Activated CD4-positive, alpha-beta memory T cell treated with anti-CD3 and anti-CD28 coated beads for 36 hours (primary cell): ENCODE measurements around the gene JAZF1. TPM values are rescaled to one million over a fixed set of nuclear protein-coding genes. Genes with fewer than 3 reads are reported as not detected.
A peak's percentile ranks its signal among the peaks of the same experiment; 100 is the strongest.
"Not testable (repeated sequence)": the region's sequence is repeated elsewhere in the genome, so short reads cannot be mapped to it uniquely, and the experiment has no call there.

ENCODE experiments used
- CTCF ChIA-PET: fragments of 350-600 bp; sonication (Branson Sonifier 250); formaldehyde crosslinking; loops from one replicate; lab custom pipeline; 2021; ENCODE audit warnings: antibody characterized with exemption, inconsistent platforms; lab: Charles Lee
- POLR2A ChIA-PET: fragments of 350-600 bp; sonication (Branson Sonifier 250); formaldehyde crosslinking; loops from one replicate; lab custom pipeline; 2021; ENCODE audit warnings: antibody characterized with exemption; lab: Charles Lee
- DNase-seq: peaks from one replicate; pipeline ENCODE4 v3.0.0-alpha.2; 2020
- H3K27ac Mint-ChIP-seq: one replicate; pipeline ENCODE4 v1.8.0; 2021; ENCODE audit warnings: mixed read lengths
- H3K27me3 Mint-ChIP-seq: one replicate; pipeline ENCODE4 v1.8.0; 2021; ENCODE audit warnings: mixed read lengths
- H3K36me3 Mint-ChIP-seq: one replicate; pipeline ENCODE4 v1.8.0; 2021; ENCODE audit warnings: mixed read lengths
- H3K4me1 Mint-ChIP-seq: one replicate; pipeline ENCODE4 v1.8.0; 2021; ENCODE audit warnings: low read depth, mixed read lengths
- H3K4me3 Mint-ChIP-seq: one replicate; pipeline ENCODE4 v1.8.0; 2021; ENCODE audit warnings: mild to moderate bottlenecking, mixed read lengths
- H3K9me3 Mint-ChIP-seq: one replicate; pipeline ENCODE4 v1.8.0; 2021; ENCODE audit warnings: mixed read lengths
- intact Hi-C: fragments of 100-400 bp; cut with micrococcal nuclease; formaldehyde crosslinking; loops from one replicate; pipeline ENCODE4 v1.15.1; 2023
- total RNA-seq, 2 experiments: library from RNA; stranded (reverse); gene quantifications; one replicate each; pipeline ENCODE4 v1.2.3, GENCODE V29; 2021

The JAZF1 gene
- total RNA-seq, 2 experiments from 2014 or later: 3.8 to 4.3 TPM

- no peak overlapping the region for H3K27ac Mint-ChIP-seq
- no peaks in the 10 kb centered on the region for H3K9me3 Mint-ChIP-seq
- ChIA-PET POLR2A (no interaction called here), CTCF (interaction anchor here (0.7 kb wide), 1 partner anchor 16 kb away, joined by 6 read pairs; no protein-coding TSS in a partner anchor)
- no peaks in the 10 kb centered on the region for H3K27me3 Mint-ChIP-seq
- peaks cover 8% of the 10 kb centered on the region for H3K36me3 Mint-ChIP-seq
- H3K4me3 Mint-ChIP-seq: no peak overlapping the region
- no peaks in the 10 kb centered on the region for H3K4me1 Mint-ChIP-seq
- DNase-seq: no peak
- intact Hi-C loops: no loop called here
These were observed 319.8 kb downstream of the JAZF1 start for GRCh38 chr7:27860800-27861199.

- H3K4me1 Mint-ChIP-seq, POLR2A ChIA-PET, H3K4me3 Mint-ChIP-seq, CTCF ChIA-PET, H3K27ac Mint-ChIP-seq, intact Hi-C loops, H3K9me3 Mint-ChIP-seq, H3K27me3 Mint-ChIP-seq, DNase-seq: not testable (repeated sequence)
- H3K36me3 Mint-ChIP-seq: peaks cover 17% of the 10 kb centered on the region
These were observed 323.7 kb downstream of the JAZF1 start for GRCh38 chr7:27856703-27857485.

GRCh38 chr7:27850531-27850930 is 330.1 kb downstream of the JAZF1 start:
- intact Hi-C loops: no loop called here
- Mint-ChIP-seq H3K27ac (no peak overlapping the region), H3K36me3 (peaks cover 6% of the 10 kb centered on the region), H3K4me3 (no peak overlapping the region), H3K27me3 (no peaks in the 10 kb centered on the region), H3K4me1 (no peaks in the 10 kb centered on the region), H3K9me3 (peaks cover 6% of the 10 kb centered on the region)
- no peak for DNase-seq
- POLR2A ChIA-PET: no interaction called here
- CTCF ChIA-PET: no interaction called here

DNA sequence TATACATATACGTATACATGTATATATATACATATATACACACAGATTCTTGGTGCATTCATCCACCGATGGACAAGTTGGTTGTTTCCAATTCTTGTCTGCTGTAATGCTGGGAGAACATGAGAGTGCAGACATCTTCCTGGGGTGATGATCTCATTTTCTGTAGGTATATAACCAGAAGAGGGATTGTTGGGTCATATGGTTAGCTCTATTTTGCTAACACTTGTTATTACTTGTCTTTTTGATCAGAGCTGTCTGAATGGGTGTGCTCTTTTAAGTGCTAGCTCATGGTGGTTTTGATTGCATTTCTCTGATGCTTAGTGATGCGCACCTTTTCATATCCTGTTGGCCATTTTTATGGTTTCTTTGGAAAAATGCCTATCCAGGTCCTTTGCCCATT is 334.2 kb downstream of the JAZF1 start:
- ChIA-PET CTCF (no interaction called here), POLR2A (interaction anchor here (0.7 kb wide), 1 partner anchor 92 kb away, joined by 3 read pairs; no protein-coding TSS in a partner anchor)

DNA sequence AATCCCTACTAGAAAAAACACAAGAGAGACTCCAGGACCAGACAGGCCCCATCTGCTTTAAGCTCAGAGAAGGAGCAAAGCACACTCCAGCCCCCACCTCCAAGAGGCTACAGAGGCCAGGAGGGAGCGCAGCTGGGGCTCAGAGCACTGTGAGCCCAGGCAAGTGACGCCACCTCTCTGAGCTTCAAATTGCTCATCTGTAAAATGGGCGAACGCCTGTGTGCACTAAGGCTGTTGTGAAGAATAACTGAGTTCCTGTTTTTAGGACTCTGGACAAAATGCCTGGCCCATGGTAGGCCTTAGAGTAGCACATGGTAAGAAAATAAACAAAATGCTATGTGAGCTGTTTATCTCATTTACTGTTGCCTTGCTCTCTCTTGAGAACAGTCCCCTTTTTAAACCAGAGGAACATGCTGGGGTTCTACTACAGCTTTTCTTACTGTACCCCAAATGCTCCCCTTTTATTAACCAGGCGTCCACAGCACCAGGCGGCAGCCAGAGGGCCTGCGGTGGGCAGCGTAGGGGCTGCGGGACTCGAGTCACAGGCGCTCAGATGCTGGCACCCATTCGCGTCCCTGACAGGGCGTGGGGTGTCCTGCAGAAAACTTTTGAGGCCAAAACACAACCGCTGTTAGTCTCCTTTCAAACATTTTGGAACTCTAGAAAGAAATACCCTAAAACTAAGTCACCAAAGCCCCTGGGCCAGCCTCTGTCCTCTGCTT is 336.9 kb downstream of the JAZF1 start:
- POLR2A ChIA-PET: no interaction called here
- intact Hi-C loops: no loop called here
- peaks cover 15% of the 10 kb centered on the region for H3K4me1 Mint-ChIP-seq
- no peak overlapping the region for H3K27ac Mint-ChIP-seq
- CTCF ChIA-PET: no interaction called here
- H3K27me3 Mint-ChIP-seq: no peaks in the 10 kb centered on the region
- peaks cover under 1% of the 10 kb centered on the region for H3K36me3 Mint-ChIP-seq
- H3K9me3 Mint-ChIP-seq: no peaks in the 10 kb centered on the region
- no peak overlapping the region for H3K4me3 Mint-ChIP-seq
- no peak for DNase-seq

More for the DNA sequence above, 334.2 kb downstream of the JAZF1 start:
- Mint-ChIP-seq H3K9me3 (no peaks in the 10 kb centered on the region), H3K4me3 (no peak overlapping the region), H3K36me3 (no peaks in the 10 kb centered on the region), H3K4me1 (no peaks in the 10 kb centered on the region), H3K27ac (no peak overlapping the region), H3K27me3 (no peaks in the 10 kb centered on the region)
- DNase-seq: no peak
- intact Hi-C loops: no loop called here

DNA sequence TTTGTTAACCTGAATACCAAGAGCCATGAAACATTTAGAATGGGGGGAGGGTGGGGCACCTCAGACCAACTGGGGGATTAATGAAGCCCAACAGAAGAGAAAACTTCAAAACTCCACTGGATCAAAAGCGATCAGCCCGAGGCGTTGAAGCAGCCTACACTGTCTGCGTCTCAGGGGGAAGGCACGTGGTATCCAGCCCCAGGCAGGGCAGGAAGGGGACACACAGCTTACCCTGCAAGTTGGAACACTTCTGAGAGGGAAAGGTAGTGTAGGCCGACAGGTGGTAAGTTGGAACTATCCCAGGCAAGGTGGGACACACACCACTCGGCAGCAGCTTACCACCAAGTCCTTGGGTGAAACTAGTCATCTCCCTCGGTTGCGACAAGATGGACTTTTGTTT is 337.7 kb downstream of the JAZF1 start:
- H3K9me3 Mint-ChIP-seq: no peaks in the 10 kb centered on the region
- intact Hi-C loops: no loop called here
- H3K27ac Mint-ChIP-seq: no peak overlapping the region
- H3K36me3 Mint-ChIP-seq: peaks cover 2% of the 10 kb centered on the region
- H3K4me3 Mint-ChIP-seq: no peak overlapping the region
- peaks cover 16% of the 10 kb centered on the region for H3K4me1 Mint-ChIP-seq
- DNase-seq: no peak
- ChIA-PET CTCF (no interaction called here), POLR2A (no interaction called here)
- H3K27me3 Mint-ChIP-seq: no peaks in the 10 kb centered on the region

- peaks cover 2% of the 10 kb centered on the region for H3K36me3 Mint-ChIP-seq
- H3K4me3 Mint-ChIP-seq: no peak overlapping the region
- no peak overlapping the region for H3K27ac Mint-ChIP-seq
- intact Hi-C loops: no loop called here
- no peak for DNase-seq
- no peaks in the 10 kb centered on the region for H3K27me3 Mint-ChIP-seq
- H3K9me3 Mint-ChIP-seq: no peaks in the 10 kb centered on the region
- CTCF ChIA-PET: interaction anchor here (1.2 to 1.8 kb wide), 2 partner anchors 254 to 646 kb away, joined by 3 to 5 read pairs; no protein-coding TSS in a partner anchor
- H3K4me1 Mint-ChIP-seq: peaks cover 16% of the 10 kb centered on the region
- POLR2A ChIA-PET: no interaction called here
These were observed 338.4 kb downstream of the JAZF1 start for GRCh38 chr7:27842094-27842692.

DNA sequence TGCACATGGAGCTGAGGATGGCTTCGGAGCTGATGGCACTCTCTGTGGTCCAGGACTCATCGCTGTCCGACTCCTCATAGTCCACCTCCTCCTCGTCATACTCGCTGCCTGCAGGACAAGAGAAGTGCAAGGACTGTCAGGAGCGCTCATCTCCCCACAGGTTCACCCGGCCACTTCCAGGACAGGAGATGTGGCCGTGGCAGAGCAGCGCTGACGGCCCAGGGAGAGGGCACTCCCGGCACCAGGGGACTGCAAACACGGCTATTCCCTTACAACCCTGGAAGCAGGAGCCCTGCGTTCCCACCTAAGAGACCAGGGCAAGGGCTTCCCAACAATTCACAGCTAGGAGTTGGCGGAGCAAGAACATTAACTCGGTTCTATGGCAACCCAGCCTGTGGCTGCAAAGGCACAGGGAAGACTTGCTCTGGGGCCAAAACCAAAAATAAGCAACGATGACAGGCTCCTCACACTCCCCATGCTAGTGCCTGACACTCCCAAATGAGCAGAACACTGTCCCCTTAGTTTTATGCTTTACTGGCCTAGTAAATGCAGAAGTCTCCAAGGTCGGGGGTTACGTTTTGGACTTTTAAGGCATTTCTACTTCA is 339.7 kb downstream of the JAZF1 start:
- H3K4me3 Mint-ChIP-seq: no peak overlapping the region
- no peak overlapping the region for H3K27ac Mint-ChIP-seq
- H3K4me1 Mint-ChIP-seq: peaks cover 16% of the 10 kb centered on the region
- DNase-seq: no peak
- ChIA-PET POLR2A (no interaction called here), CTCF (interaction anchor here (1.2 to 1.8 kb wide), 3 partner anchors 179 to 645 kb away, joined by 3 to 9 read pairs (median 5); no protein-coding TSS in a partner anchor)
- H3K9me3 Mint-ChIP-seq: no peaks in the 10 kb centered on the region
- no peaks in the 10 kb centered on the region for H3K27me3 Mint-ChIP-seq
- intact Hi-C loops: no loop called here
- H3K36me3 Mint-ChIP-seq: peaks cover 2% of the 10 kb centered on the region

GRCh38 chr7:27840313-27840712 is 340.3 kb downstream of the JAZF1 start:
- peaks cover 2% of the 10 kb centered on the region for H3K36me3 Mint-ChIP-seq
- DNase-seq: peak; percentile 50
- no peaks in the 10 kb centered on the region for H3K9me3 Mint-ChIP-seq
- ChIA-PET POLR2A (no interaction called here), CTCF (interaction anchor here (0.7 to 1.8 kb wide), 2 partner anchors 81 to 180 kb away, joined by 5 to 9 read pairs; no protein-coding TSS in a partner anchor)
- no peak overlapping the region for H3K4me3 Mint-ChIP-seq
- H3K27me3 Mint-ChIP-seq: no peaks in the 10 kb centered on the region
- no peak overlapping the region for H3K27ac Mint-ChIP-seq
- intact Hi-C loops: no loop called here
- H3K4me1 Mint-ChIP-seq: peaks cover 16% of the 10 kb centered on the region

DNA sequence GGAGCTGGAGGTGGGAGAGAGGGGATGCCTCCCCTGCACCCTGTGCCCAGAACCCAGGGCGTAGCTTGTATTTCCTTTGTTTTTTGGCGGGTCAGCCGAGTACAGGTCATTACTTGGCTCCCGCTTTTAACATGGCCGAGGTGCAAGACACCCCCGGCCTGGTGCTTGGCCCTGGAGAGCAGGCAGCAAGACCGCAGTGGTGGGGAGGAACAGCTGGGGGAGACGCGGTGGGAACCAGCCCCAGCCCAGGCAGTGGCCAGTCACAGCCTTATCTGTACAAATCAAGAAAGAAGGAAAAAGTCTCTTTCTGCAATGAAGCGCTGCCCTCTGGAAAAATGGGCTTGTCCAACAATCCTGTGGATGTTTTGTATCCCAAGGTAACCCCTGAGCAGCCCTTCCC is 341.5 kb downstream of the JAZF1 start:
- Mint-ChIP-seq H3K4me1 (peaks cover 16% of the 10 kb centered on the region), H3K27me3 (no peaks in the 10 kb centered on the region), H3K9me3 (no peaks in the 10 kb centered on the region), H3K4me3 (no peak overlapping the region), H3K36me3 (peaks cover 2% of the 10 kb centered on the region), H3K27ac (no peak overlapping the region)
- intact Hi-C loops: no loop called here
- ChIA-PET CTCF (interaction anchor here (1.8 kb wide), 1 partner anchor 181 kb away, joined by 9 read pairs; no protein-coding TSS in a partner anchor), POLR2A (no interaction called here)
- DNase-seq: no peak

DNA sequence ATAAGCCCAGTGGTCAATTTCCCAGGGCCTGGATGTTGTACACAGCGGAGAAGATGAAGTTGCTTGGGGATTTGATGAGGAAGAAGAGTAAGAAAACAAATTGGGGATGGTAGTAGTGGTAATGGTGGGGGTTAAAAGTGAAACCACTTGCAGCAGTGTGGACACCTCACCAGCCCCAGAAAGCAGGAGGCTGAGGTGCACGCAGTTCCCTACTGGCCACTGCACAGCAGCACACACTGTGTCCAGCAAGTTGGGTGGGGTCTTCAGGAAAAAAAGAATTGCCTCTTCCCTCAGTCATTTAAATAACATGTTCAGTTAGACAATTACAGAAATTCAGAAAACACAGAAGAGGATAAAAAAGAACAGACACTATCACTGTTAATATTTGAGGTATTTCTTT is 344.1 kb downstream of the JAZF1 start:
- DNase-seq: no peak
- H3K27me3 Mint-ChIP-seq: no peaks in the 10 kb centered on the region
- no peaks in the 10 kb centered on the region for H3K9me3 Mint-ChIP-seq
- peaks cover 16% of the 10 kb centered on the region for H3K4me1 Mint-ChIP-seq
- intact Hi-C loops: no loop called here
- no peak overlapping the region for H3K27ac Mint-ChIP-seq
- H3K4me3 Mint-ChIP-seq: no peak overlapping the region
- peaks cover 4% of the 10 kb centered on the region for H3K36me3 Mint-ChIP-seq
- POLR2A ChIA-PET: no interaction called here
- CTCF ChIA-PET: no interaction called here

GRCh38 chr7:27835376-27835775 is 345.2 kb downstream of the JAZF1 start:
- POLR2A ChIA-PET: no interaction called here
- peaks cover 10% of the 10 kb centered on the region for H3K36me3 Mint-ChIP-seq
- no peak overlapping the region for H3K4me3 Mint-ChIP-seq
- DNase-seq: no peak
- no peak overlapping the region for H3K27ac Mint-ChIP-seq
- CTCF ChIA-PET: no interaction called here
- no peaks in the 10 kb centered on the region for H3K9me3 Mint-ChIP-seq
- intact Hi-C loops: no loop called here
- no peaks in the 10 kb centered on the region for H3K27me3 Mint-ChIP-seq
- peaks cover 13% of the 10 kb centered on the region for H3K4me1 Mint-ChIP-seq
